Middle frontal gyrus (tissue), 1 donor: ENCODE results near the gene AMBRA1.

Experiments
- DNase-seq: peaks from one replicate; pipeline ENCODE4 v3.0.0-alpha.2; 2015; ENCODE audit warnings: low spot score; ENCODE audit errors: extremely low spot score

The AMBRA1 gene

GRCh38 chr11:46370253-46370652, 223.6 kb downstream of the AMBRA1 start:
- no peak for DNase-seq

GRCh38 chr11:46369458-46370152, 224.2 kb downstream of the AMBRA1 start:
- DNase-seq, result peak; percentile 44

GRCh38 chr11:46367916-46368267, 225.9 kb downstream of the AMBRA1 start:
- no peak for DNase-seq

GRCh38 chr11:46367244-46367915, 226.4 kb downstream of the AMBRA1 start:
- DNase-seq, result peak; percentile 33

- no peak for DNase-seq
These were observed 227.1 kb downstream of the AMBRA1 start for GRCh38 chr11:46366661-46367161.

- DNase-seq, result no peak
These were observed 227.6 kb downstream of the AMBRA1 start for GRCh38 chr11:46366260-46366659.

GRCh38 chr11:46364791-46365190, 229.0 kb downstream of the AMBRA1 start:
- no peak for DNase-seq

- DNase-seq, result no peak
These were observed 229.8 kb downstream of the AMBRA1 start for GRCh38 chr11:46364056-46364455.

GRCh38 chr11:46363455-46364005, 230.3 kb downstream of the AMBRA1 start:
- peak; percentile 50 for DNase-seq

GRCh38 chr11:46363031-46363407, 230.8 kb downstream of the AMBRA1 start:
- no peak for DNase-seq

GRCh38 chr11:46362156-46363030, 231.4 kb downstream of the AMBRA1 start:
- DNase-seq, result no peak

GRCh38 chr11:46361283-46362155, 232.3 kb downstream of the AMBRA1 start:
- peak; percentile 56 for DNase-seq

- DNase-seq, result no peak
These were observed 232.9 kb downstream of the AMBRA1 start for GRCh38 chr11:46360878-46361277.

GRCh38 chr11:46359953-46360352, 233.9 kb downstream of the AMBRA1 start:
- DNase-seq, result no peak

- no peak for DNase-seq
These were observed 236.3 kb downstream of the AMBRA1 start for GRCh38 chr11:46357483-46357936.

GRCh38 chr11:46356924-46357482, 236.8 kb downstream of the AMBRA1 start:
- DNase-seq, result no peak

- peak; percentile 32 for DNase-seq
These were observed 240.1 kb downstream of the AMBRA1 start for GRCh38 chr11:46353698-46354097.

- DNase-seq, result no peak
These were observed 241.6 kb downstream of the AMBRA1 start for GRCh38 chr11:46352063-46352841.

GRCh38 chr11:46351606-46352005, 242.2 kb downstream of the AMBRA1 start:
- no peak for DNase-seq
